SU-DHL-6 (cell line): Measurements from ENCODE around the gene HACL1.

Experiments used
- CTCF ChIP-seq: fragments of 200-600 bp; sonication (generic); IDR thresholded peaks from one replicate; pipeline ENCODE4 v1.5.1; 2017; ENCODE audit warnings: antibody characterized with exemption, mild to moderate bottlenecking, low read length, moderate library complexity; ENCODE audit not compliant: insufficient read depth, poor library complexity, severe bottlenecking
- EZH2phosphoT487 ChIP-seq: fragments of 200-600 bp; sonication (generic), shearing (Covaris generic); conservative IDR thresholded peaks from 2 replicates; pipeline ENCODE4 v1.6.1; 2018; ENCODE audit warnings: mild to moderate bottlenecking, antibody characterized with exemption, low read length, moderate library complexity, mixed read lengths

- TF ChIP-seq CTCF (no peak), EZH2phosphoT487 (no peak)
Observed at GRCh38 chr3:15631426-15632211, 30.2 kb upstream of the HACL1 start.
